Mesenteric fat pad (tissue), 1 donor: ENCODE measurements around the gene AZU1. TPM values are rescaled to one million over a fixed set of nuclear protein-coding genes. Genes with fewer than 3 reads are reported as not detected.
A peak's percentile ranks its signal among the peaks of the same experiment; 100 is the strongest.
"Not testable (repeated sequence)": the region's sequence is repeated elsewhere in the genome, so short reads cannot be mapped to it uniquely, and the experiment has no call there.

Experiments used
- DNase-seq: peaks from one replicate; pipeline ENCODE4 v3.0.0-alpha.2; 2020; ENCODE audit warnings: low spot score
- total RNA-seq: library from RNA; stranded (reverse); fragmentation: NEBNext Ultra II Directional; extraction: Animal tissue kit (Norgen Biotek cat#: 25700); gene quantifications from one replicate; pipeline ENCODE4 v1.2.1, GENCODE V29; 2021
- donor health status: DM: yes; HTN: yes; CAD: no.

Gene AZU1
- total RNA-seq, 1 donor from 2014 or later = 0.39 TPM

DNA sequence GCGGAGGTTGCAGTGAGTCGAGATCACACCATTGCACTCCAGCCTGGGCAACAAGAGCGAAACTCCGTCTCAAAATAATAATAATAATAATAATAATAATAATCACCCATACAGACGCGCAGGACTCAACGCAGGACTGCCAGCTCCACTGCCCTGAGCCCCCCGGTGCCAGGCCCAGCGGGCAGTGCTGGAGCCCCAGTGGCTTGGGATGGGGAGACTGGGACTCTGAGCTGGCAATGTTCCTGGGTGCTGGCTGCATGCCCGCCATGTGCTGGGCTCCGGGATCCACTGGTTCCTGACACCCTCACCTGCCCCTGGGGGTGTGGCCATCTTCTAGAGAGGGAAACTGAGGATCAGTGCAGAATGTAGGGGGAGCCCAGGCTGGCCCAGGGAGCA is 325 bp upstream of the AZU1 start:
- DNase-seq = no peak

- DNase-seq = no peak
Measured at GRCh38 chr19:829129-829758, 1.6 kb downstream of the AZU1 start.

GRCh38 chr19:831407-832369 is 4.1 kb downstream of the AZU1 start:
- no peak for DNase-seq

GRCh38 chr19:834216-834615 is 6.6 kb downstream of the AZU1 start:
- no peak for DNase-seq

DNA sequence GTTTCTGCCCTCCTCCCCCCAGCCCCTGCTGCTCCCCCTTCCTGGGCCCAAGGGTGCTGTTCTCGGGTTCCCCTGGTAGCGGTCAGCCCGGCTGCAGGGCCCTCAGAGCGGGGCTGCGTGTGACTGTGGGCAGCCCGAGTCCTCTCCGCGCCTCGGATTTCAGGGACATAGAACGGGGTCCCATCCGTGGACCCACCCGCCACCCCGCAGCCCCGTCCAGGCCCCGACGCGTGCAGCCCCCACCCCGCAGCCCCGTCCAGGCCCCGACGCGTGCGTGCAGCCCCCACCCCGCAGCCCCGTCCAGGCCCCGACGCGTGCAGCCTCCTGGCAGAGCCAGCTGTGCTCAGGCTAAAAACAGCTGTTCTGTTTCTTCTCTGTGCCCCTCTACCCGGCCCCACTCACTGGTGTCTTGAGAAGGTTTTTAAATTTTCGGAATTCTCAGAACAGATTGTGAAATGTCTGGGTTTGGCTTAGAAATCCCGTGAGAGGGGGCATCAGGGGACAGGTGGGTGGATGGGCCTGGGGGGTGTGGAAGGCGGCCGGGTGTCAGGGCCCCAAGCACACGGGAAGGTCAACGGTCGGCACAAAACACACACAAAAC is 7.7 kb downstream of the AZU1 start:
- no peak for DNase-seq

DNA sequence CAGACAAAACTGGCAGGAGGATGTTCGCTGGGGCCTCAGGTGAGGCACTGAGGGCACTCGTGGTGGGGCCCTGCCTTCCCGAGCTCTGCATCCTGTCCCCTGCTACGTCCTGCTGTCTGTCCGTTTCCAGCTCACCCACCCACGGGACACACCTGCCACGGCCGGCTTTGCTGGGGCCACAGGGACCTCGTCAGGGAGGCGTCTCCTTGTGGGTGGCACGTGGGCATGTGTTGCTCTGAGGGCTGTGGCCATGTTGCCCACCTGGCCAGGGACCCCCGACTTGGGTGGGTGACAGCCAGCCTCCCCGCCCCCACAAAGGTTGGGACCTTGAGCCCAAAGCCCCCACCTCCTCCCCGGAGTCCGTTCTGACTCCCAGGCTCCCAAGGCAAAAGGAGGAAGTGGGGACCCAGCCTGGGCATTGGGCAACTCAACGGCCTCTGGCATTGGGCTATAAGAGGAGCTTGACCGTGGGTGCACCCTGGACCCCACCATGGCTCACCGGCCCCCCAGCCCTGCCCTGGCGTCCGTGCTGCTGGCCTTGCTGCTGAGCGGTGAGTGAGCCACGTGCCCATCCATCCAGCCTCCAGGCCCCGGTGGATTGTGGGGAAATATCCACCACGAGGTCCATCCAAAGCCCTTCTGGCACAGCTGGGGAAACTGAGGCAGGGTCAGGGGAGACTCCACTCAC is 13.0 kb downstream of the AZU1 start, which contains the start of gene PRTN3:
Gene PRTN3 (plus strand): TSS at position 481 of the 688 bp plus-strand sequence. CDS start 10 bp downstream, at position 491.
- DNase-seq = no peak

DNA sequence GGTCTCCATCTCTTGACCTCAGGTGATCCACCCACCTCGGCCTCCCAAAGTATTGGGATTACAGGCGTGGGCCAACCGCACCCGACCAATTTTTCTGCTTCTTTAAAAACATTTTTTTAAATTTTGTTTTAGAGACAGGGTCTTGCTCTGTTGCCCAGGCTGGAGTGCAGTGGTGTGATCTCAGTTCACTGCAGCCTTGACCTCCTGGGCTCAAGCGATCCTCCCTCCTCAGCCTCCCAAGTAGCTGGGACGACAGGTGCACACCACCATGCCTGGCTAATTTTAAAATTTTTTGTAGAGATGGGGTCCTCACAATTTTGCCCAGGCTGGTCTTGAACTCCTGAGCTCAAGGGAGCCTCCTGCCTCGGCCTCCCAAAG is 15.2 kb downstream of the AZU1 start:
- DNase-seq = not testable (repeated sequence)

- no peak for DNase-seq
Measured at GRCh38 chr19:843180-843835, 15.7 kb downstream of the AZU1 start.

- DNase-seq = no peak
Measured at GRCh38 chr19:843836-844545, 16.4 kb downstream of the AZU1 start.

GRCh38 chr19:844546-844971 is 16.9 kb downstream of the AZU1 start:
- no peak for DNase-seq

- no peak for DNase-seq
Measured at GRCh38 chr19:845707-846521, 18.3 kb downstream of the AZU1 start.

GRCh38 chr19:848386-848921 is 20.8 kb downstream of the AZU1 start:
- no peak for DNase-seq

DNA sequence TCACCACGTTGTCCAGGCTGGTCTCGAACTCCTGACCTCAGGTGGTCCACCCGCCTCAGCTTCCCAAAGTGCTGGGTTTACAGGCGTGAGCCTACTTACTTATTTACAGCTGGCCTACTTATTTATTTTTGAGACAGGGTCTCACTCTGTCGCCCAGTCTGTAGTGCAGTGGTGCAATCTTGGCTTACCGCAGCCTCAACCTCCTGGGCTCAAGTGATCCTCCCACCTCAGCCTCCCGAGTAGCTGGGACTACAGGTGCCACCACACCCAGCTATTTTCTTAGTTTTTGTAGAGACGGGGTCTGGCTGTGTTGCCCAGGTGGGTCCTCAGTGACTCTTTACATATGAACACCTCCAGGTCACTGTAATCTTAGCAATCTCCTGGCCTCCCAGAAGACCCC is 21.6 kb downstream of the AZU1 start:
- DNase-seq = not testable (repeated sequence)

GRCh38 chr19:850221-850978 is 22.8 kb downstream of the AZU1 start:
- DNase-seq = peak; percentile 96

- no peak for DNase-seq
Measured at GRCh38 chr19:850979-851335, 23.3 kb downstream of the AZU1 start.

DNA sequence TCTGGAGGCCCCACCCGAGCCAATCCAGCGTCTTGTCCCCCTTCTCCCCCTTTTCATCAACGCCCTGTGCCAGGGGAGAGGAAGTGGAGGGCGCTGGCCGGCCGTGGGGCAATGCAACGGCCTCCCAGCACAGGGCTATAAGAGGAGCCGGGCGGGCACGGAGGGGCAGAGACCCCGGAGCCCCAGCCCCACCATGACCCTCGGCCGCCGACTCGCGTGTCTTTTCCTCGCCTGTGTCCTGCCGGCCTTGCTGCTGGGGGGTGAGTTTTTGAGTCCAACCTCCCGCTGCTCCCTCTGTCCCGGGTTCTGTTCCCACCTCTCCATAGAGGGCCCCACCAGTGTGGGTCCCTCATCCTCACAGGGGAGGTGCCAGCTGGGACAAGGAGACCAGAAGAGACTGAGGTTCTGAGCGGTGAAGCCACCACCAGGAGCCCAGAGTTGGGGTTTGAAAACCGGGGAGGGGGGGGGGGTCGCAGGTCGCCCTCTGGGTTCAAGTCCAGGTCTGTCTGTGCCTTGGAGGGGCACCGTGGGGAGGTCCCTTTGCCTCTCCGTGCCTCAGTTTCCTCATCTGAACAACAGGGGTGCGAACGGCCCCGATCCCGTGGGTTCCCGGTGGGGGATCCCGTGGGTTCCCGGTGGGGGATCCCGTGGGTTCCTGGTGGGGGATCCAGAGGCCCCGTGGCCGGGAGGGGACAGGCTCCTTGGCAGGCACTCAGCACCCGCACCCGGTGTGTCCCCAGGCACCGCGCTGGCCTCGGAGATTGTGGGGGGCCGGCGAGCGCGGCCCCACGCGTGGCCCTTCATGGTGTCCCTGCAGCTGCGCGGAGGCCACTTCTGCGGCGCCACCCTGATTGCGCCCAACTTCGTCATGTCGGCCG is 24.7 kb downstream of the AZU1 start, which contains the start of gene ELANE:
Gene ELANE (plus strand): TSS at position 168 of the 878 bp plus-strand sequence. CDS start 26 bp downstream, at position 194.
- DNase-seq = no peak

- DNase-seq = no peak
Measured at GRCh38 chr19:853014-853585, 25.5 kb downstream of the AZU1 start.
